A204.1 (cell line): ENCODE results near the gene EVPL.
"Not testable (repeated sequence)": the region's sequence is repeated elsewhere in the genome, so short reads cannot be mapped to it uniquely, and the experiment has no call there.

Source experiments
- FAIRE-seq: peaks from 2 replicates; lab custom pipeline; 2012; peaks lifted over from hg19 to GRCh38; lab: Jason Lieb, UNC

The EVPL gene

GRCh38 chr17:76048025-76048605 lies 21.0 kb upstream of the EVPL start:
- FAIRE-seq: no peak

- no peak for FAIRE-seq
Observed at GRCh38 chr17:76046064-76046463, 19.0 kb upstream of the EVPL start.

- FAIRE-seq: not testable (repeated sequence)
Observed at GRCh38 chr17:76044475-76045007, 17.4 kb upstream of the EVPL start.

GRCh38 chr17:76042868-76043267 lies 15.8 kb upstream of the EVPL start:
- not testable (repeated sequence) for FAIRE-seq

- FAIRE-seq: no peak
Observed at GRCh38 chr17:76040376-76040775, 13.3 kb upstream of the EVPL start.

- FAIRE-seq: no peak
Observed at GRCh38 chr17:76039121-76039520, 12.0 kb upstream of the EVPL start.

GRCh38 chr17:76038050-76038449 lies 10.9 kb upstream of the EVPL start:
- FAIRE-seq: no peak

- no peak for FAIRE-seq
Observed at GRCh38 chr17:76036497-76037261, 9.6 kb upstream of the EVPL start.

- no peak for FAIRE-seq
Observed at GRCh38 chr17:76034428-76035350, 7.6 kb upstream of the EVPL start.

- FAIRE-seq: no peak
Observed at GRCh38 chr17:76033139-76033538, 6.0 kb upstream of the EVPL start.

GRCh38 chr17:76032780-76033108 lies 5.6 kb upstream of the EVPL start:
- FAIRE-seq: no peak

- no peak for FAIRE-seq
Observed at GRCh38 chr17:76032073-76032779, 5.1 kb upstream of the EVPL start.

GRCh38 chr17:76026714-76027158 lies 370 bp downstream of the EVPL start:
- no peak for FAIRE-seq

- FAIRE-seq: no peak
Observed at GRCh38 chr17:76025294-76025693, 1.8 kb downstream of the EVPL start.

GRCh38 chr17:76024353-76024752 lies 2.8 kb downstream of the EVPL start:
- no peak for FAIRE-seq

- FAIRE-seq: no peak
Observed at GRCh38 chr17:76023900-76024237, 3.2 kb downstream of the EVPL start.

GRCh38 chr17:76022973-76023899 lies 3.9 kb downstream of the EVPL start:
- FAIRE-seq: no peak

GRCh38 chr17:76022285-76022684 lies 4.8 kb downstream of the EVPL start:
- no peak for FAIRE-seq

GRCh38 chr17:76019833-76020467 lies 7.2 kb downstream of the EVPL start:
- no peak for FAIRE-seq

- no peak for FAIRE-seq
Observed at GRCh38 chr17:76018801-76019200, 8.3 kb downstream of the EVPL start.

GRCh38 chr17:76018340-76018680 lies 8.8 kb downstream of the EVPL start:
- no peak for FAIRE-seq
